ENCODE measurements around the gene HTRA3.
A peak's percentile ranks its signal among the peaks of the same experiment; 100 is the strongest.

HTRA3 gene

GRCh38 chr4:8297691-8298485, 28.3 kb downstream of the HTRA3 start:
- no peak for DNase-seq

DNA sequence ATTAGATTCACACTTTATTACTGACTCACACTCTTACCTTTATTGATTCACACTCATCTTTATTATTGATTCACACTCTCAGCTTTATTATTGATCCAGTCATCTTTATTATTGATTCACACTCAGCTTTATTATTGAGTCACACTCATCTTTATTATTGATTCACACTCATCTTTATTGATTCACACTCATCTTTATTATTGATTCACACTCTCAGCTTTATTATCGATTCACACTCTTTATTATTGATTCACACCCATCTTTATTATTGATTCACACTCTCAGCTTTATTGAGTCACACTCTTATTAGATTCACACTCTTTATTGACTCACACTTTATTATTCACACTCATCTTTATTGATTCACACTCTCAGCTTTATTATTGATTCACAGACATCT, 31.3 kb downstream of the HTRA3 start:
- DNase-seq, result no peak

DNA sequence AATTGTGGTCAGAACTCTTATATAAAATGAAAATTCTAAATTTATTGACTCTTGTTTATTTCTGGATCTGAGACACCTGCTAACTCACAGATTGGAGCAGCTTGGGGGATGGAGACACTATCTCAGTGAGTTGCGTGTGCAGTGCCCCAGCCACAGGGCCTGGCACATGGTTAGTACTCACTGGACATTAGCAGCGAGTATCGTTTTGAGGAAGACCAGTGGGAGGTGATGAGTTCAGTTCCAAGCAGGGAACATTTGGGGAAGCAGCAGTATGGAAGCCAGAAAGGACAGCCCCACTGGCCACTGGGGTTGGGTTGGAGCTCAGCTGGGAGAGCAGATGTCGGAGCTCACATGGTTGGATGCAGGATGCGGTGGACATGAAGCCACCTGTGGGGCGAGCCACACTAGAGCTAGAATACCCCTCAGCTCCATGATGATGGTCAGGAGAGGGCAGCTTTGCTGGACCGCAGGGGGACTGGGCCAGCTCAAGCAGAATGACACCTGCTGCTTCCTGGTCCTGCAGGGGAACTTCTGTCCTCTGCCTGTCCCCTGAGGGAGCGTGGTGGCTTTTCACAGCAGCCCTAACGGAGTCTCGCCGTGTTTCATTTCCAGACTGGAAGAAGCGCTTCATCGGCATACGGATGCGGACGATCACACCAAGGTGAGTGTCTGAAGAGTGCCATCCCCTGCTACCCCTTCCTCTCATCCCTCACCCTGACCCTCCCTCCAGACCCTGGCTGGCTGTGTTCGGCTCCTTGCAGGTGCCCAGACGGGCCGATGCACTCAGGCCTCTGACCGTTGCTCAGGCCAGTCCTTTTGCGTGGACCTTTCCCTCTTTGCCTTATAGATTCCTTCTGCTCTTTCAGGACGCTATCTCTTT, 32.5 kb downstream of the HTRA3 start:
- DNase-seq, result no peak

DNA sequence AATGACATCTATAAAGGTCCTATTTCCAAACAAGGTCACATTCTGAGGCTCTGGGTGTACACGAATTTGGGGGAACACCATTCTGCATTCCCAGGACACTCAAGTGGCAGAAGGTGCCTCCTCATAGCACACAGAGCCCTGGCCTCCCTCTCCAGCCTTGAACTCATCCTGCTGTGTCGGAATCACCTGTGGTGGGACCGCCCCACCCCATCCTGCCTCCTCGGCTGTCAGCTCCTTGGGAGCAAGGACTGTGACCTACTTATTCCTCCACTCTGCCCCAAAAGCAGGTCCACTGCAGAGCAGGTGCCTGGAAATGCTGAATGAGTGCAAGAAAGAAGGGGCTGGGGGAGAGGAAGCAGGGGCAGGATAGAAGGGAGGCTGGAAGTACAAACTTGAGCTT, 33.5 kb downstream of the HTRA3 start:
- no peak for DNase-seq

DNA sequence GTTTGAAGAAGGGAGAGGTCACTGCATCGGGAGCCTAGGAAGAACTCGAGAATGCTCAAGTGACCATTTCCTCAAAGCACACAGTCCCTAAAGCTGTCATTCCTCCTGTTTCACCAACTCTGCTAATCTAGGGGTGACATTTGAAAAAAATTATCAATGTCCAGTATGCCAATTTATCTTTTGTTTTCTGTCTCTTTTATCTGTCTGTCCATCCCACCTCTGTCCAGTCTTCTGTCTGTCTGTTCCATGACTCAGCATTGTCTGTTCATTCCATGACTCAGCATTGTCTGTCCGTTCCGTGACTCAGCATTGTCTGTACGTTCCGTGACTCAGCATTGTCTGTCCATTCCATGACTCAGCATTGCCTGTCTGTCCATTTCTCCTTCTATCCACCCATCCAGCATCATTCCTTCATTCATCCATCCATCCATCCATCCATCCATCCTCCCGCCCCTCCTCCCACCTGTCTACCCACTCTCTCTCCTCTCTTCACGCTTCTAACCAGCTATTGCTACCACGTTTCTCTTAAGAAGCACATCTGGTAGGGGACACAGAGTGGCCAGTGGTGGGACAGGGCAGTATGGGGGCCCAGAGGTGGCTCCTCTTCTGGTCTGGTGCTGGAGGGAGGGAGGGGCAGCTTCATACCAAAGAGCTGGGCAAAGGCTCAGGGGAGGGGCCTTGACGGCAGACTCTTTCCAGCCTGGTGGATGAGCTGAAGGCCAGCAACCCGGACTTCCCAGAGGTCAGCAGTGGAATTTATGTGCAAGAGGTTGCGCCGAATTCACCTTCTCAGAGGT, 34.1 kb downstream of the HTRA3 start:
- DNase-seq, result peak; percentile 93

DNA sequence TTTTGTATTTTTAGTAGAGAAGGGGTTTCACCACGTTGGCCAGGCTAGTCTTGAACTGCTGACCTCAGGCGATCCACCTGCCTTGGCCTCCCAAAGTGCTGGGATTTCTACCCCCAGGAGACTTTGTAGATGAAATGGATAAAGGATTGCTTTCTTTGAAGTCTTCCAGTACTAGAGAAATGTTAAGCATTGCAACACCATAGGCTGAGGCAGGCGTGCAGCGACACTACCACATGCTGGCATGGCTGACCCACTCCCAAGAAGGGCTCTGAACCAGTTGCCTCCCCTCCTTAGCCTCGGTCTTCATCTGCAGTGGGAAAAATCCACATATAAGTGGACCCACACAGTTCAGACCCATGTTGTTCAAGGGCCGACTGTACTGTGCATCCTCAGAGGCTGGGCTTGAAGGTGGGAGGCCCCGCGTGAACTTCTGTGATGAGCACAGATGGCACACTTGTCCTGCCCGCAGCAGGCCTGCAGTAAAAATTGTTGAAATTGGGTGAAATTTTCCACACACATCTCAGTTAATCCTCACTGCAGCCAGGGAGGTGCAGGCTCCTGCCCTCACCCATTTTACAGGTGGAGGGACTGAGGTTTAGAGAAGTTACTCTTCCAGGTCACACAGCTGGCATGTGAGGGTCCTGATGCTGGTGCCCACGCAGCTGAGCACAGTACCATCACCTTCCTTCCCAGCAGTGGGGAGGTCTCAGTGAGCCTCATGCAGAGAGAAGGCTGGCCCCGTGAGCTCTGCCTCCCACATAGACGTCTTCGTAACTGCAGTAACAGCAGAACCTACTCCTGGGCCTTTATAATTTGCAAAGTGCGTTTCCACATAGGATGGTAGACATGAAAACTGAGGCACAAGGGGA, 35.5 kb downstream of the HTRA3 start:
- DNase-seq, result no peak

GRCh38 chr4:8305851-8306471, 36.4 kb downstream of the HTRA3 start:
- no peak for DNase-seq

DNA sequence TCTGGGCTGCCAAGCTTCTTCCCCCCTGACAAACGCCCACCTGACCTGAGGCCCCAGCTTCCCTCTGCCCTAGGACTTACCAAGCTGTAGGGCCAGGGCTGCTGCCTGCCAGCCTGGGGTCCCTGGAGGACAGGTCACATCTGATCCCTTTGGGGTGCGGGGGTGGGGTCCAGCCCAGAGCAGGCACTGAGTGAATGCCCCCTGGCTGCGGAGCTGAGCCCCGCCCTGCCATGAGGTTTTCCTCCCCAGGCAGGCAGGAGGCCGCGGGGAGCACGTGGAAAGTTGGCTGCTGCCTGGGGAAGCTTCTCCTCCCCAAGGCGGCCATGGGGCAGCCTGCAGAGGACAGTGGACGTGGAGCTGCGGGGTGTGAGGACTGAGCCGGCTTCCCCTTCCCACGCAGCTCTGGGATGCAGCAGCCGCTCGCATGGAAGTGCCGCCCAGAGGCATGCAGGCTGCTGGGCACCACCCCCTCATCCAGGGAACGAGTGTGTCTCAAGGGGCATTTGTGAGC, 37.0 kb downstream of the HTRA3 start:
- no peak for DNase-seq

DNA sequence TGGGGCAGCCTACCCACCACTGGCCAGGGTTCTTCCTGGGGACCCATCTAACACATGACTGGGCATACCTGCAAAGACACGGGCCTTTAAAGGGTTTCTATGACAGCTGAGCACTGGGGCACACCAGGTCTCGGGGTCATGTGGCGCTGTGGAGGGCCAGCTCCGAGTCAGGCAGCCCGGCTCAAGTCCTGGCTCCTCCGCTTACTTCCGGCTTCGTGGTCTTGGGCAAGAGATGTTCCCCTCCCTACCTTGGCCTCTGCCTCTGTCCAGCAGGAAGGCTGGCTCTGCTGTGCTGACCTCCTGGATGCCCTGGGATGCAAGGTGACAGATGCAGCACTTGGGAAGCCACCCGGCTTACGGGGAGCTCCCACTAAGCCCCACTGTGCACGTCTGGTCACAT, 37.6 kb downstream of the HTRA3 start:
- no peak for DNase-seq

DNA sequence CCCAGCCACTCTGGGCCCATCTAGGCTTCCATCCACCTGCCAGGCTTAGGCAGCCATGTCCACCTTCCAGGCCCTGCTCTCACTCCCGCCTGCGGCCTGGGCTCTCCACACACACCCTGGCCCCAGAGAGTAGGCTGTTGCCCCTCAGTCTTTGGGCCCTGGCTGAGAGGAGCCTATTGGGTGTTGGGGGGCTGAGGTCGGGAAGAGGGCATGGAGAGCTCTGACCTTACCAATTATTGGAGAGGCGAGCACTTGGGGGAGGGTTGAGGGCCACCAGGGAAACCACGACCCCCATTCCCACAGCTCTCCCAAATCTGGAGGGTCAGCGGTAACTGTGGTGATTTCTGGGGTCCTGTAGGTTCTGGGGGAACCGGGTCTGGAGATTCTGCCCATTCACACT, 38.2 kb downstream of the HTRA3 start:
- no peak for DNase-seq

GRCh38 chr4:8308144-8308543, 38.6 kb downstream of the HTRA3 start:
- no peak for DNase-seq

DNA sequence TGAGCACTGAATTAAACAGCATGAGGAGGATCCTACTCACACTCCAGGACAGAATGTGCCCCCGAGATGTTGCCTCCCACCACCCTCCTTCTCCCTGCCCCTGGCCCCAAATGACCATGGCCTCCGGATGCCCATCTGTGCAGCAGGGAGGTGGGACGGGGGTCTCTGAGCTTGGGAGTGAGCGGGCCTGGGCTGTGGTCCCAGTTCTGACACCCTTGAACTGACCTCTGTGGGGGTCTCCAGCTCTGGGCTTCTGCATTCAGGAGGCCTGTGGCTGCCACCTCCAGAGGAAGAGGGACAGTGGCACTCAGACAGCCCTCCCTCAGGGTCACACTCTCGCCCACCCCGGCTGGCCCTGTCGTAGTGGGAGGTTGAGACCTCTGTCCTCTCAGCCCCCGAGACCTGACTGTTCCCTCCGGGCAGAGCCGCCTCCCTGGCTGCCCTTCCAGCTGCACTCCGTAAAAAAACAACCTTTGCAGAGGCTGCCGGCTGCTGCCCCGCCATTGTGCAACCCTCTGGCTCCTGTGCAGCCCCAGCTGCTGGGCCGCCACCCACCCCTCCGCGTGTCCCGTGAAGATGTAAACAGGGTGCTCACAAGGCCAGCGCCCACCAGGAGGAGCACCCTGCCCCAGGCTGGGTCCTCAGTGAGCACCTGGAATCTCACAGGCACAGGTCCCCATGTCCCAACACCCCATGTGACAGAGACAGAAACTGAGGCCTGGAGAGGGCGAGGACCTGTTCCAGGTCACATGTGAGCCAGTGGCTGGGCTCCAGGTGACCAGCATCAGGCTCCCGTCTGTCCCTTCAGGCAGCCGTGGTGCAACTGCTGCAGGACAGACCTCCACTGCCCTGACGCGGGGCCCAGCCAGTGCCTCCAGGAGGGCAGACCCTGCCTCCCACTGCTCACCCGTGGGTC, 39.6 kb downstream of the HTRA3 start:
- no peak for DNase-seq

GRCh38 chr4:8310306-8310705, 40.8 kb downstream of the HTRA3 start:
- DNase-seq, result no peak

GRCh38 chr4:8311101-8312068, 41.8 kb downstream of the HTRA3 start:
- no peak for DNase-seq

DNA sequence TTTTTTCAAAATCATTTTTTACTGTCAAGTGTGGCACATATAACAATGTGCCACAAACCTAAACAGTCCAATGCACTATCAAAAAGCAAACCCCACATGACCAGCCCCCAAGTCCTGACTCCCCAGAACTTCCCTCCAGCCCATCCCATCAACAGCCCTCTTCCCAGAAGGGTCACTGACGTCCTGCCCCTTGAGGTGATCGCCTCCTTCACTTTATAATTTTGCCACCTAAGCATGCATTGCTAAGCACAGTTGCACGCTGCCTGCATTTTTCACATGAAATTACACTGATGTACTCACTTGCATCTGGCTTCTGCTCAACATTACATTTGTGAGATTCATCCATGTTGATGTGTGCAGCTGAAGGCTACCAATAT, 42.5 kb downstream of the HTRA3 start:
- no peak for DNase-seq

DNA sequence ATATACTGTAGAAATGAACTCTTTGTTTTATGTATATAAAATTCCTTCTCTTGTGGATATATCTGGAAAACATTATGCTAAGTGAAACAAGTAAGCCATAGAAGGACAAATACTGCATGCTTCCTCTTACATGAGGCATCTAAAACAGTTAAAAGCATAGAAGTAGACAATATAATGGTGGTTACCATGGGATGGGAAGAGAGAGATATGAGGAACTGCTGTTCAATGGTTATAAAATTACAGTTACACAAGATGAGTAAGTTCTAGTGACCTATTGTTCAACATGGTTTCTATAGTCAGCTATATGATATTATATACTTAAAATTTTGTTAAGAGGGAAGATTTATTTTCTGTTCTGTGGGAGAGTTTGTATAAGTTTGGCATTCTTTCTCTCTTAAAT, 43.4 kb downstream of the HTRA3 start:
- no peak for DNase-seq

GRCh38 chr4:8314691-8315255, 45.2 kb downstream of the HTRA3 start:
- DNase-seq, result no peak

GRCh38 chr4:8315435-8316250, 46.1 kb downstream of the HTRA3 start:
- DNase-seq, result peak; percentile 86
